ENCODE results near the gene PDE4D. TPM values are rescaled to one million over a fixed set of nuclear protein-coding genes. Genes with fewer than 3 reads are reported as not detected.

PDE4D gene
- total RNA-seq, 2 experiments from 2014 or later = 0.50 to 0.51 TPM

DNA sequence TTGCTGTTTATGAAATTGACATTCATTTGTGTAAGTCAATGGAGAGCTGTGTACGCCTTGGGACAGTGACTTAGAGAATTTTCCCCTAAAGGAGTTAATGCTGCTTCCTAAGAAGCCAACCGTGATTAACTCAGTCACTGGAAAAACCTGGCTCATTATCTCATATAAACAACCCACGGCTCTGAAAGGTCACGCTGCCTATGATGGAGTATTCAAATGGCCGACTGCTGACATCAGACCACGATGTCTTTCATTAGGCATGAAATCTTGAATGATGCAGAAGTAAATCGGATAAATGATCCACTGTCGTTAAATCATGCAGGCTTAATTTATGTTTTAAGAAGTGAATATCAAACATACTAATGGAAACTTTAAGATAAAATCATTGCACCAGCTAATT, 706.9 kb downstream of the PDE4D start:
- intact Hi-C loops (cut with micrococcal nuclease; ENCODE audit: unreplicated experiment) = loop anchor here (5.0 to 10.0 kb wide), 3 partner anchors 181 to 478 kb away; no protein-coding TSS in a partner anchor
- CTCF ChIA-PET (ENCODE audit: unreplicated experiment) = no interaction called here
- Histone ChIP-seq H4K20me1 (ENCODE audit: insufficient read depth, low read length) (no peaks in the 10 kb centered on the region), H3K27ac (ENCODE audit: low read depth, low read length, poor library complexity, severe bottlenecking) (no peak overlapping the region), H3K9me2 (ENCODE audit: insufficient read depth, low read length) (no peaks in the 10 kb centered on the region), H3K4me2 (ENCODE audit: low read length) (no peak overlapping the region), H3K79me2 (ENCODE audit: insufficient read depth, low read depth, low read length) (no peaks in the 10 kb centered on the region), H2AFZ (ENCODE audit: low read length) (no peak overlapping the region), H3K36me3 (ENCODE audit: insufficient read depth, low read length) (no peaks in the 10 kb centered on the region), H3K4me3 (ENCODE audit: low read depth, low read length, poor library complexity, severe bottlenecking) (no peak overlapping the region), H3K9me3 (ENCODE audit: low read length) (no peaks in the 10 kb centered on the region), H3K4me1 (ENCODE audit: insufficient read depth, low read length, poor library complexity, severe bottlenecking) (no peaks in the 10 kb centered on the region)
- BruUV-seq (replicated peaks) = no TSS peak
- DNase-seq (ENCODE audit: low spot score) = no peak
- POLR2A ChIA-PET = interaction anchor here (0.7 to 1.2 kb wide), 2 partner anchors 84 to 181 kb away, joined by 3 to 4 read pairs; no protein-coding TSS in a partner anchor
- no peak for TF ChIP-seq EZH2phosphoT487 (IDR thresholded peaks at IDR 0.05; ENCODE audit: borderline replicate concordance, low read depth, low read length)
- TF ChIP-seq, protein P1, sequence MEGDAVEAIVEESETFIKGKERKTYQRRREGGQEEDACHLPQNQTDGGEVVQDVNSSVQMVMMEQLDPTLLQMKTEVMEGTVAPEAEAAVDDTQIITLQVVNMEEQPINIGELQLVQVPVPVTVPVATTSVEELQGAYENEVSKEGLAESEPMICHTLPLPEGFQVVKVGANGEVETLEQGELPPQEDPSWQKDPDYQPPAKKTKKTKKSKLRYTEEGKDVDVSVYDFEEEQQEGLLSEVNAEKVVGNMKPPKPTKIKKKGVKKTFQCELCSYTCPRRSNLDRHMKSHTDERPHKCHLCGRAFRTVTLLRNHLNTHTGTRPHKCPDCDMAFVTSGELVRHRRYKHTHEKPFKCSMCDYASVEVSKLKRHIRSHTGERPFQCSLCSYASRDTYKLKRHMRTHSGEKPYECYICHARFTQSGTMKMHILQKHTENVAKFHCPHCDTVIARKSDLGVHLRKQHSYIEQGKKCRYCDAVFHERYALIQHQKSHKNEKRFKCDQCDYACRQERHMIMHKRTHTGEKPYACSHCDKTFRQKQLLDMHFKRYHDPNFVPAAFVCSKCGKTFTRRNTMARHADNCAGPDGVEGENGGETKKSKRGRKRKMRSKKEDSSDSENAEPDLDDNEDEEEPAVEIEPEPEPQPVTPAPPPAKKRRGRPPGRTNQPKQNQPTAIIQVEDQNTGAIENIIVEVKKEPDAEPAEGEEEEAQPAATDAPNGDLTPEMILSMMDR (conservative IDR thresholded peaks at IDR 0.05; ENCODE audit: low read length) = no peak

DNA sequence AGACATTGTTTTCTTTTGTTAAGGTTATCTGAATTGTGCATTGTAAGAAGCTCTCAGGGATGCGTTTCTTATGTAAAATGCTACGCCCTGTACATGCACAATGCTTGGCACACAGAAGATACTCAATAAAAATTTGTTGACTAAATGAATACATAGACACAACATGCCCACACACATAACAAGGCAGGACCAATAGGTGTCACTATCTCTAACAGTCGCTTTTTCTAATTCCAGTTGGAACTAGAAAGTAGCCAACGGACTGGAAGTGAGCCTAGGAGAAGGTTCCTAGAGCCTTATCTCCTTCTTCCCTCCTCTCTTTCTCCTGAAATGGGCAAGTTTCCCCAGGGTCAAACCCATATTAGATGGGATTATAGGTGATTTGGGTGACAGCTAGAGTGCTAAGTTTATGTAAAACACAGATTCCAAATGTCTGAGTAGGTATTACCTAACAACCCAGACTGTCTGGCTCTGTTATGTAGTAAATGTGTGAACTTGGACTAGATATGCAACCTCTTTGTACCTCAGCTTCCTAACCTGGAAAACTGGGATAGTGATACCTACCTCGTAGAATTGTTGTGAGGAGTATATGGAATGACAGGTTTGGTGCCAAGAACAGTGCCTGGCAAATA, 707.7 kb downstream of the PDE4D start:
- Histone ChIP-seq H4K20me1 (ENCODE audit: insufficient read depth, low read length) (no peaks in the 10 kb centered on the region), H3K79me2 (ENCODE audit: insufficient read depth, low read depth, low read length) (no peaks in the 10 kb centered on the region), H3K4me1 (ENCODE audit: insufficient read depth, low read length, poor library complexity, severe bottlenecking) (no peaks in the 10 kb centered on the region), H2AFZ (ENCODE audit: low read length) (no peak overlapping the region), H3K4me2 (ENCODE audit: low read length) (no peak overlapping the region), H3K4me3 (ENCODE audit: low read depth, low read length, poor library complexity, severe bottlenecking) (no peak overlapping the region), H3K9me3 (ENCODE audit: low read length) (no peaks in the 10 kb centered on the region), H3K27ac (ENCODE audit: low read depth, low read length, poor library complexity, severe bottlenecking) (no peak overlapping the region), H3K9me2 (ENCODE audit: insufficient read depth, low read length) (no peaks in the 10 kb centered on the region), H3K36me3 (ENCODE audit: insufficient read depth, low read length) (no peaks in the 10 kb centered on the region)
- ChIA-PET CTCF (ENCODE audit: unreplicated experiment) (no interaction called here), POLR2A (interaction anchor here (0.6 kb wide), 1 partner anchor 304 kb away, joined by 3 read pairs; no protein-coding TSS in a partner anchor)
- TF ChIP-seq, protein P1 (conservative IDR thresholded peaks at IDR 0.05; ENCODE audit: low read length) = peak; percentile 37
- TF ChIP-seq EZH2phosphoT487 (IDR thresholded peaks at IDR 0.05; ENCODE audit: borderline replicate concordance, low read depth, low read length) = no peak
- intact Hi-C loops (cut with micrococcal nuclease; ENCODE audit: unreplicated experiment) = loop anchor here (5.0 to 10.0 kb wide), 3 partner anchors 181 to 479 kb away; no protein-coding TSS in a partner anchor
- no peak for DNase-seq (ENCODE audit: low spot score)
- BruUV-seq (replicated peaks) = no TSS peak

DNA sequence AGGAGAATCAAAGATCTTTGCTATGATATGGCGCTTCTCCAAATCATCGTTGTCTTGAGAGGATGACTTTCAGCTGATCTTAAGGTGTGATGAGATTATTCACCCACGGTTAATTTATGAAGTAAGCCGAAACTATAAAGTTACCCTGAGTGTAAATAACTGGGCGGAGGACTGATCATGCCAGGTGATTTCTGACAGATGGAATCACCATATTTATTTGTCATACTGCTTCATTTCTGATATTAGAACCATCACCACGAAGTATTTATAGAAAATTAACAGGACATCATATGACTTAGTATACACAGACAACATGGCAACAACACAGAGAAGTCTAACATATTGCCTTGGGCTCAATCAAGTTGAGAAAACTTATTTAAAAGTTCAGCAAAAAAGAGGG, 708.8 kb downstream of the PDE4D start:
- CTCF ChIA-PET (ENCODE audit: unreplicated experiment) = no interaction called here
- POLR2A ChIA-PET = interaction anchor here (0.7 kb wide), 1 partner anchor 70 kb away, joined by 3 read pairs; no protein-coding TSS in a partner anchor
- H2AFZ ChIP-seq (ENCODE audit: low read length) = no peak overlapping the region
- no peak overlapping the region for H3K4me2 ChIP-seq (ENCODE audit: low read length)
- H3K79me2 ChIP-seq (ENCODE audit: insufficient read depth, low read depth, low read length) = no peaks in the 10 kb centered on the region
- no peak for DNase-seq (ENCODE audit: low spot score)
- intact Hi-C loops (cut with micrococcal nuclease; ENCODE audit: unreplicated experiment) = loop anchor here (5.0 to 10.0 kb wide), 3 partner anchors 183 to 480 kb away; no protein-coding TSS in a partner anchor
- TF ChIP-seq, protein P1 (conservative IDR thresholded peaks at IDR 0.05; ENCODE audit: low read length) = no peak
- TF ChIP-seq EZH2phosphoT487 (IDR thresholded peaks at IDR 0.05; ENCODE audit: borderline replicate concordance, low read depth, low read length) = no peak
- H3K4me1 ChIP-seq (ENCODE audit: insufficient read depth, low read length, poor library complexity, severe bottlenecking) = no peaks in the 10 kb centered on the region
- no peaks in the 10 kb centered on the region for H4K20me1 ChIP-seq (ENCODE audit: insufficient read depth, low read length)
- no TSS peak for BruUV-seq (replicated peaks)
- H3K4me3 ChIP-seq (ENCODE audit: low read depth, low read length, poor library complexity, severe bottlenecking) = no peak overlapping the region
- no peaks in the 10 kb centered on the region for H3K9me3 ChIP-seq (ENCODE audit: low read length)
- no peak overlapping the region for H3K27ac ChIP-seq (ENCODE audit: low read depth, low read length, poor library complexity, severe bottlenecking)
- no peaks in the 10 kb centered on the region for H3K9me2 ChIP-seq (ENCODE audit: insufficient read depth, low read length)
- no peaks in the 10 kb centered on the region for H3K36me3 ChIP-seq (ENCODE audit: insufficient read depth, low read length)
